ENCODE data around the gene MYH9.
"Not testable (repeated sequence)": the region's sequence is repeated elsewhere in the genome, so short reads cannot be mapped to it uniquely, and the experiment has no call there.

The MYH9 gene

DNA sequence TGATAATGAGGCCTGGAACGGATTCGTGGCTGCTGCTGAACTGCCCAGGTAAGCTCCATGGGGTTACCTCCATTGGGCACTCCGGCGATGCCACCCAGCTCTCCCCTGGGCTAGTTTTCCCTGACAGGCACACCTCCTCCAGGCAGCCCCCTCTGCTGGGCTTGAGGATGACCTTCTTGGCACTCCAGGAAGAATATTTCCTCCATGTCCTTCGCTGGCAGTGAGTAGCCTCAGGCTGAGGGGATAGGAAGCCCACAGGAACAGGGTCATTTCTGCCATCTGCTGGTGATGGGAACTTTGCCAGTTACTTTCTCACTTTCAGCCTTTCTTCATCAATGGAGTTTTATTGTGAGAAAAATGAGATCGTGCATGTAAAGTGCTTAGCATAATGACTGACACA is 126.1 kb downstream of the MYH9 start:
- not testable (repeated sequence) for DNase-seq

DNA sequence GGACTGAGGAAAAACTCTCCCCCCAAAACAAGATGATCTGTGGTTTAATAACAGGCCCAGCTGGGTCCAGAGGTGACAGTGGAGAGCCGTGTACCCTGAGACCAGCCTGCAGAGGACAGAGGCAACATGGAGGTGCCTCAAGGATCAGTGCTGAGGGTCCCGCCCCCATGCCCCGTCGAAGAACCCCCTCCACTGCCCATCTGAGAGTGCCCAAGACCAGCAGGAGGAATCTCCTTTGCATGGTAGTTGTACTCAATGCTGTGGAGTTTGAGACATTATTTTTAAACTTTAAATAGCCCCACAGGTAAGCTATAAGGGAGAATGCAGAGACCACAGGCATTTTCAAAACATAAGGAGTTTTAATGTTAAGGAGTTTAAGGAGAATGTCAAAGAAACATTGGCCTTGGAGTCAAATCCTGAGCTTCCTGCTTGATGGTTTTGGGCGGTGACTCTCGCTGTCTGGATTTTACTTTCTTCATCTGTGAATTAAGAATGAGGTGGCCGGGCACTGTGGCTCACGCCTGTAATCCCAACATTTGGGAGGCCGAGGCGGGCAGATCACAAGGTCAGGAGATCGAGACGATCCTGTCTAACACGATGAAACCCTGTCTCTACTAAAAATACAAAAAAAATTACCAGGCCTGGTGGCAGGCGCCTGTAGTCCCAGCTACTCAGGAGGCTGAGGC is 128.0 kb downstream of the MYH9 start:
- DNase-seq = no peak

DNA sequence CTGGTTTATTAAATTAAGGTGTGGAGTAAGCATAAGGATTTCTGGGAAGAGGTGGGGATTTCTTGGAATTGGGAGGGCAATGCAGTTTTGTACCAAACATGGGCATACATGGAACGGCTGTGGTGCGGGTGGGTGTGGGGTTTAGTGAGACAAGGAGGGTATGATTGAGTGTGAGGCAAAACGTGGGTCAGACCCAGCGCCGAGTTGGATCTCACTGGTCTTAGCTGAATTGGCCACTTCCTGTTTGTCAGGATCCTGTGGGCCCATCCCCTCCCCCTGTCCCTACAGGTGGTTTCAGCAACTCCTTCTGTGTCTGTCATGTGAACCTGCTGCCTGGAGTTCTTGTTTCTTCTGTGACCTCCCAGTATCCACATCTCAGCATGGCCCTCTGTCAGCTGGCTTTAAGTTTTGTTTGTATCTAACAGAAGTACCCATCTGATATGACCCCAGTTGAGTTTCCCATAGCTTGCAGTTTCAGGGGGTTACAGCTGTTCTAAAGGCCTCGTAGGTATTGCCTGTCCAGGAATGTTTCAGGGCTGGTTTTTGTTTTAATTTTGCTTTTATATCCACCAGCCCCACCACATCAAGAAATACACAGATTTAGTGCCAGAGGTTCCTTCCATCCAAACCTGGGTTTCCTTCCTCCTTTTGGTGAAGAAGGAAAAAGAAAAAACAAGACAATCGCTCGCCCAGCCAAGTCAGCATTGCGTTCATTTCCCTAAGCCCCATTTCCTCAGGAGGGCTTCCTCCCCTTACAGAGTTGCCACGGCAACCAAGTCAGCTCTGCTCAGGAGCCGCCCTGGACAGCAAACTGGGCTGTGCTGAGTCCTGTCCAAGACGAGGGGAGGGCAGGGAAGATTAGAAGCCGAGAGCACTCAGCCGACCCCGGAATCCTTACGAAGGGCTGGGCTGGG is 128.8 kb downstream of the MYH9 start:
- DNase-seq = no peak

DNA sequence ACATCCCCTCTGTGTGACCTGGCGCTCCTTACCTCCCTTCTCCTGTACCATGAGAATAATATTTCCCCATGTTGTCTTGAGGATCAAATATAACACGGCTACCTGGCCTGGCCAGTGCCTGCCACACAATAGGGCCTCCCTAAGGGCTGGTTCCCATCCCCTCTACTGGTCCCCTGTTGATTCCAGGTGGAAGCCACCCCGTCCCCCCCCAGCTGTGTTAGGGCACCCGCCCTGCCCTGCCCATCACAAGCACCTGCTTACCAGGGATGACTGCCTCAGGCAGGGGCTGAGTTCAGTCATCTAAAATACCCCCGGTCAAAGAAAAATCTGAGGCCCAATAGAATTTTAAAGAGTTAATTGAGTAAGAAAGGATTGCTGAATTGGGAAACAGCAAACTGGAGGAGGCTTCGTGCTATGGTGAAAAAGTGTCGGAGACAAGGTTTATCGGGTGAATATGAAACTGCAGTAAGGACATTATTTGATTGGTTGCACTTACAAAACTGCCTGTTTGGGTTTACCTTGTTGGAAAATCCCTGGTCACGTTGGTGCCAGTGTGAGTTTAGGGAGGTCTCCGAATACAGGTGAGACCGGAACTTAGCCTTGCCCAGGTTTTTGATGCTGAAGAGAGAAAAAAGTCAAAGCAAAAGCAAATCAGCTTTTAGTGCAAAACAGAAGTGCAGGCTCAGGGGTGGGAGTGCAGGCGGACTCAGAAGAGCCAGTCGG is 129.7 kb downstream of the MYH9 start:
- DNase-seq = no peak

DNA sequence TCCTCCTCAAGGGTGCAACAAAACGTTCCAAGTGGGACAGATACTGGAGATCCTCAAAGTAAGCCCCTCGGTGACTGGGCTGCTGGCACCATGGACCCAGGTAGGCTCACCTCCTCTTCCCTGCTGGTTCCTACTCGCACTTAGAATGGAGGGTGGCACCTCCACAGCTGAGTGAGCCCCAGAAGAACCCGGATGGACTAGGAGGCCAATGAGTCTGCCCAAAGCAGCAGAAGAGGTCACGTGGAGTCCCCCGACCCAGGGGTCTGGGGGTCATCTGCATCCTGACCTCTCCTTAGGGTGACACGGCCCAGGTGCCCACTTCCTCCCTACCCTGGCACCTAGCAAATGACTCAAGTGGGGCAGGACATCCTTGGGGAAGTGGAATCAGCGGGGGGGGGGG is 130.5 kb downstream of the MYH9 start:
- DNase-seq = no peak

GRCh38 chr22:36256478-36256877 is 131.3 kb downstream of the MYH9 start:
- no peak for DNase-seq

- DNase-seq = not testable (repeated sequence)
These were observed 132.2 kb downstream of the MYH9 start for GRCh38 chr22:36255572-36255971.

DNA sequence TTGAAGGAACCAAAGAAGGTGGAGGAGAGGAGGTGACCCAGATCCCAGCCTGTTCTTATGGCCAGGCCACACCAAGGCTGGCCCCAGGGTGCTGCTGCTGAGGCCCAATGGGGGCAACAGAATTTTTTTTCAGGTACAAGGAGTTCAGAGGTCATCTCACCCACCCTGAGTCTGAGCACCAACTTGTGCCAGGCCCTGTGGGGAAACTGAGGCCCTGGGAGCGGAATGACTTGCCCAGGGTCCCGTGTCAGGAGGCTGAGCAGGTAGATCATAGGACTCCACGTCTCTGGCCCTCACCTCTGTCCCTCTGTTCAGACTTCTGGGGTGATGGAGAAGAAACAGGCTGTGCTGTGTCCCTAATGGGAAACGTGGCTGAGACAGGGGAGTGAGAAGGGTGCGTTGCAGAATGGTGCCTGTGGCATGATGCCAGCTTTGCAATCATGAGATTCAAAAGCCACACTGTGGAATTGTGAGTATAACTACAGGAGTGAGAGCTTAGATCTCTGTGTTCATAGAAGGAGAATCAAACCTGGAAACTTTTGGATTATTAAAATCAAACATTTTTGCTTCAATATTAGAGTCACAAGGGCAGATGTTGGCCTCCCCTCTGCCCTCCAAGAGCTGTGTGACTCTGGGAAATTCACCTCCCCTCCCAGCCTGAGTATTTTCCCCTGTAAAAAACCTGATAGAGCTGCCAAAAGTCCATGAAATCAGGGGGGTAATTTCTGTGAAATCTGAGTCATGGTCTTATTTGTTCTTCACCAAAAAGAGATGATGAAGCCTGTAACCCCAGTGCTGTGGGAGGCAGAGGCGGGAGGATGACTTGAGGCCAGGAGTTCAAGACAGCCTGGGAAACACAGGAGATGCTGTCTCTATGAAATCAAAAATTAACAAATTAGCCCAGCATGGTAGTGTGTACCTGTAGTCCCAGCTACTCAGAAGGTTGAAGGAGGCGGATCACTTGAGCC is 134.0 kb downstream of the MYH9 start:
- no peak for DNase-seq

- DNase-seq = no peak
These were observed 134.8 kb downstream of the MYH9 start, which contains the start of gene APOL1 for GRCh38 chr22:36252754-36253522. Gene APOL1 (plus strand): TSS chr22:36253133. CDS start chr22:36254956, 1,823 bp downstream.

- not testable (repeated sequence) for DNase-seq
These were observed 135.7 kb downstream of the MYH9 start for GRCh38 chr22:36251979-36252608.

DNA sequence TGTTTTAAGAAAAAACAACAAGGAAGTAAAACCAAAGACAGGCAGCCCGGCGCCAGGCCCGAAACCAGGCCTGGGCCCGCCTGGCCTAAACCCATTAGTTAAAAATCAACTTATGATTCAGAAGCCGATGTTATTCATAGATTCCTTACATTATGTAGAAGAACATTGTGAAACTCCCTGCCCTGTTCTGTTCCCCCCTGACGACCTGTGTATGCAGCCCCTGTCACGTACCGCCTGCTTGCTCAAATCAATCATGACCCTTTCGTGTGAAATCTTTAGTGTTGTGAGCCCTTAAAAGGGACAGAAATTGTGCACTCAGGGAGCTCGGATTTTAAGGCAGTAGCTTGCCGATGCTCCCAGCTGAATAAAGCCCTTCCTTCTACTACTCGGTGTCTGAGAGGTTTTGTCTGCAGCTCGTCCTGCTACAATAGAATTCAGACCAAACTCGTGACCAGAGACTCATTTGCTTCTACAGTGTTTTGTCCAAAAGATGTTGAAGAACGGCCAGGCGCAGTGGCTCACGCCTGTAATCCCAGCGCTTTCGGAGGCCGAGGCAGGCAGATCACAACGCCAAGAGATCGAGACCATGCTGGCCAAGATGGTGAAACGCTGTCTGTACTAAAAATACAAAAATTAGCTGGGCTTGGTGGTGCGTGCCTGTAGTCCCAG is 137.3 kb downstream of the MYH9 start:
- DNase-seq = not testable (repeated sequence)

- no peak for DNase-seq
These were observed 138.6 kb downstream of the MYH9 start for GRCh38 chr22:36249160-36249559.

DNA sequence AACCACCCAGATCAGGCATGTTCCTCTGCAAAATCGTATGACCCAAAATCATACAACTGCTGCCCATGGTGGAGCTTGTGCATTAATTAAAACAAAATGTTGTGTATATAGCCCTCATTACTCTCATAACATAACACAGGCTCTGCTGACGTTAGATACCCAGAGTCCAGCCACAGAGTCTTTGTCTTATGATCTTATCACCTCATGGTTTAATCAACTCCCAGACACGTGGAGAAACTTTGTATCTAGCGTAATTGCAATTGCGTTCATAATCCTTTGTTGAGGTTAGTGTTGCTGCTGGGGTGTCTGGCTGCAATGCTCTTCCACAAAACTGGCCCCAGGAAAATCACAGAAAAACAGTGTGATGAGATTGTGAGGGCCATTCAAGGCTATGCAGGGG is 139.8 kb downstream of the MYH9 start:
- no peak for DNase-seq

DNA sequence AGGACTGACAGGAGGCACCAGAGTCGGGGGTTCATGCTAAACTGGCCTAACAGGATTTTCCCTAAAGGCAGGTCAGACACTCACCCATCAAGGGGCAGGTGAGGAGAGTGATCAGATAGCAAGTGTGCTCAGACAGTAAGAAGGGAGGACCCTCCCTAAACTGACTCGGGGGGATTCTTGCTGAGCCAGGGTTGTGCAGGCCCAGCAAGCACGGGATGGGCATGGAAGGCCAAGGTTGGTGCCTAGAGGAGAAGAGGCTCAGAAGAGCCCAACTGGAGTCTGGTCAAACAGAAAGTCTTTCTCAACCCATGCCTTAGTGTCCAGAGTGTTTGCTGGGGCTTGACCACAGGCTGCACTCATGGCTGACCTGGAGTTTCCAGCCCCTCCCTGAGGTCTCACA is 141.0 kb downstream of the MYH9 start:
- no peak for DNase-seq

DNA sequence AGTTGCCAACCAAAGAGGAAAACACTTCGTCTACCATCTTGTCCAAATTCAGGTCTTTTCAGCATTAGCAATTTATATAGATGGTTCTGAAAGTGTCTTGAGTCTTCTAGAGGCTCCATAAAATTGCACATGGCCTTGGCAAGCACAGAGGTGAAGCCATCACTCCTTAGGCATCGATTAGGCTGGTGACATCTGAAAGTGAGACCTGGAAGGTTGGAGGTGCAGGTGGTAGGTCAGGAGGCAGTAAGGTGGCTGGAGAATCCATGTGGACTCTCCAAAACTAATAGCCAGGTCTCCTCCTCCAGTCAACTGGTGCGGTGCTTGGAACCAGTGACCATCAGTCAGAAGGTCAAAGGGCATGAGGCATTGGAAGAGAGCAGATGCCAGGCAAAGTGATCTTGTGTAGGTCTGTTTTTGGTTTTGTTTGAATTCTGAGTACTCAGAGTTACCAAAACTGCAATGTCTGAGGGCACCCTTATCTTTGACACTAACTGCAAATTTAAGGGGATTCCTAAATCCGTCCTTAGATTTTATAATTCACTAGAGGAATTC is 141.9 kb downstream of the MYH9 start:
- no peak for DNase-seq

- DNase-seq = no peak
These were observed 143.0 kb downstream of the MYH9 start for GRCh38 chr22:36244522-36245391.

DNA sequence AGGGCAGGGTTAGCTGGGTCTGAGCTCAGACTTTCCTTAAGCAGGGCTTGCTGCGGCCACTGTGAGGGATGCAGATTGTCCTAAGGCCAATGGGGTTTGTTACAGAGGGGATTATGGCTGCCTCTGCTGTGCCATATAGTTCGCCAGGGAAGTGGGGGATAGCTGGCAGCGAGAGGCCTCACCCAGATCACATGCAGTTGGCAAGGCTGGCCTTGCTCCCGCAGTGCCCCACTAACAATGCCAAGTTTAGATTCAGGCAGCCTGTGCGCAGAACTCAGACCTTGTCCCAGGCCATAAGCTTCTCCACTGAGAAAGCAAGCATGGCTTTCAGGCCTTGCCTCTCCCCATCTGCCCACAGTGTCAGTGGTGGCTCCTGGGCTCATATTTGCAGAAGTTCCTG is 143.8 kb downstream of the MYH9 start:
- no peak for DNase-seq

DNA sequence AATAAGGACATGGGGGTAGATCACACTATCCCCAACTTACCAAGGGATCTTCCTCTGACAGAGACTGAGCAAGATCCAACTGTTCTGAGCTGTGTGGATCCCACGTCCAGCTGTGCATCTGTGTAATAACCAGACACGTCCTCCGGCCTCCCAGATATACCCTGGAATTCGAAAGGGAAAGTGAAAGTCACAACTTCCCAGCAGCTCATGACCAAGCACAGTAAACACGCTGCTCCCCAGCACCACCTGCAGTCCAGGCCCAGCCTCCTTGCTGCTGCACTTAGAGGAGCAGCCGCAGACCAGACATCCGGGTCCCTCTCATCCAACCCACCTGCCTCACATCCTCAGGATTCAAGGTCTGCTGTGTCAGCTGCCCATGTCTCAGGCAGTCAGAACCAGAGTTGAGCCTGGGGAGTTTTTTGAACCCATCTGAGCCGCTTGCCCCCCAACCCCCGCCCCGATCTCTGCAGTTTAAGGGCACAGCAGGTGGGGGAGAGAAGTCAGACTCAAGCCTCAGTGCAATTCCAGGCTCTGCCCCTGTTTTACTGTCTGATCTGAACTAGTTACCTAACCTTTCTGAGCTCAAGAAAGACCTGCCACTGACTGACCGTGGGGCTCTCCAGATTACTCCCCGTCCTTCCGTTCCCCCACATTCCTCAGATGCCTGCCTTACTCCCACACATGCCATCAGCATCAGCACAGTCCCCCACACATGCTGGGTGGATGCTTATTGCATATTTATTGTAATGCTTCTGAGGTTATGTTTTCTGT is 148.2 kb downstream of the MYH9 start, which contains the start of gene APOL2:
Gene APOL2, minus strand, starts transcription at position 127 of the 771 bp plus-strand sequence. CDS start 6,365 bp downstream, outside the sequence.
- peak; percentile 53 for DNase-seq
